PC-9 (cell line): Measurements from ENCODE around the gene RBM25. TPM values are rescaled to one million over a fixed set of nuclear protein-coding genes. Genes with fewer than 3 reads are reported as not detected.

Experiments
- BruUV-seq: library from RNA; stranded (reverse); fragments of 400-500 nt; replicated peaks from 2 replicates; lab custom pipeline; 2021; lab: Mats Ljungman, UMichigan
- CTCF ChIA-PET: fragments of 300-600 bp; sonication (Branson Sonifier 250); formaldehyde crosslinking; loops from one replicate; lab custom pipeline; 2022; ENCODE audit warnings: antibody characterized with exemption; lab: Charles Lee
- POLR2A ChIA-PET: fragments of 300-600 bp; sonication (Branson Sonifier 250); formaldehyde crosslinking; loops from one replicate; lab custom pipeline; 2022; ENCODE audit warnings: antibody characterized with exemption; ENCODE audit not compliant: unreplicated experiment; lab: Charles Lee
- DNase-seq, 2 experiments: peaks; one replicate each; pipeline versions ENCODE4 v3.0.0 to v3.0.0-alpha.2; 2015 to 2022; ENCODE audit warnings: mixed read lengths in 1 of 2
- H2AFZ ChIP-seq: fragments of 200-600 bp; sonication (generic); 2 replicates; pipeline ENCODE4 v1.8.1; 2017; ENCODE audit warnings: antibody characterized with exemption
- H3F3A ChIP-seq: fragments of 200-600 bp; sonication (generic); 2 replicates; pipeline ENCODE4 v1.8.1; 2017; ENCODE audit warnings: antibody characterized with exemption, mild to moderate bottlenecking, low read depth; ENCODE audit not compliant: insufficient read depth
- H3K27ac ChIP-seq: fragments of 200-600 bp; sonication (generic); 2 replicates; pipeline ENCODE4 v1.6.1; 2016; ENCODE audit warnings: mixed run types
- H3K27me3 ChIP-seq: fragments of 200-600 bp; sonication (generic); 2 replicates; pipeline ENCODE4 v1.6.1; 2016; ENCODE audit warnings: low read depth, mixed run types; ENCODE audit not compliant: insufficient read depth
- H3K36me3 ChIP-seq: fragments of 200-600 bp; sonication (generic); 2 replicates; pipeline ENCODE4 v1.6.1; 2016; ENCODE audit warnings: low read depth, mixed run types
- H3K4me1 ChIP-seq: fragments of 200-600 bp; sonication (generic); replicated peaks from 2 replicates; pipeline ENCODE4 v1.6.1; 2016; ENCODE audit warnings: mixed run types; ENCODE audit not compliant: insufficient read depth
- H3K4me2 ChIP-seq: fragments of 200-600 bp; sonication (generic); 2 replicates; pipeline ENCODE4 v1.6.1; 2017; ENCODE audit warnings: mixed run types
- H3K4me3 ChIP-seq: fragments of 200-600 bp; sonication (generic); 2 replicates; pipeline ENCODE4 v1.6.1; 2016; ENCODE audit warnings: mixed run types
- H3K79me2 ChIP-seq: fragments of 200-600 bp; sonication (generic); 2 replicates; pipeline ENCODE4 v1.6.1; 2017; ENCODE audit warnings: low read depth, mixed run types
- H3K9me2 ChIP-seq: fragments of 200-600 bp; sonication (generic); 2 replicates; pipeline ENCODE4 v1.8.1; 2017; ENCODE audit warnings: mild to moderate bottlenecking; ENCODE audit not compliant: insufficient read depth
- H3K9me3 ChIP-seq: fragments of 200-600 bp; sonication (generic); 2 replicates; pipeline ENCODE4 v1.8.1; 2016; ENCODE audit warnings: low read depth; ENCODE audit not compliant: insufficient read depth
- H4K20me1 ChIP-seq: fragments of 200-600 bp; sonication (generic); 2 replicates; pipeline ENCODE4 v1.8.1; 2017; ENCODE audit not compliant: insufficient read depth
- CTCF ChIP-seq: fragments of 200-600 bp; sonication (generic); conservative IDR thresholded peaks from 2 replicates; pipeline ENCODE4 v1.6.1; 2017; ENCODE audit warnings: mixed run types, antibody characterized with exemption, mild to moderate bottlenecking, moderate library complexity
- EZH2 ChIP-seq: fragments of 200-600 bp; sonication (generic); IDR thresholded peaks from 2 replicates; pipeline ENCODE4 v1.8.0; 2017; ENCODE audit warnings: antibody characterized with exemption, low read depth
- intact Hi-C: fragments of 100-400 bp; cut with micrococcal nuclease; formaldehyde crosslinking; loops from one replicate; pipeline ENCODE4 v1.10.0; 2022; ENCODE audit not compliant: unreplicated experiment
- total RNA-seq: library from RNA; stranded (reverse); gene quantifications from 2 replicates; pipeline ENCODE4 v1.2.3, GENCODE V29; 2021

The RBM25 gene
- total RNA-seq, 1 experiment from 2014 or later = 68.9 TPM

- Histone ChIP-seq H3K79me2 (peaks cover 73% of the 10 kb centered on the region), H3F3A (no peaks in the 10 kb centered on the region), H3K36me3 (0 out of 2 replicates have a peak, but pooled peaks cover 4% of the 10 kb centered on the region), H3K4me3 (no peak overlapping the region), H2AFZ (no peak overlapping the region), H3K9me3 (no peaks in the 10 kb centered on the region), H3K27ac (no peak overlapping the region), H3K4me1 (peaks cover under 1% of the 10 kb centered on the region; the same call in 1 of the 2 replicates), H3K4me2 (no peak overlapping the region), H3K9me2 (no peaks in the 10 kb centered on the region), H4K20me1 (peaks cover 45% of the 10 kb centered on the region), H3K27me3 (no peaks in the 10 kb centered on the region)
- no peak for TF ChIP-seq CTCF
- TF ChIP-seq EZH2 = no peak
- DNase-seq = no peak
- ChIA-PET CTCF (no interaction called here), POLR2A (interaction anchor here (0.5 kb wide), 1 partner anchor 22 kb away, joined by 4 read pairs; no protein-coding TSS in a partner anchor)
- no TSS peak for BruUV-seq
- intact Hi-C loops = no loop called here
Observed at GRCh38 chr14:73143003-73143402, 84.7 kb downstream of the RBM25 start.

GRCh38 chr14:73143617-73144016, 85.3 kb downstream of the RBM25 start:
- no TSS peak for BruUV-seq
- Histone ChIP-seq H3K27ac (no peak overlapping the region), H3K4me3 (no peak overlapping the region), H3K9me3 (no peaks in the 10 kb centered on the region), H3K27me3 (no peaks in the 10 kb centered on the region), H3K36me3 (0 out of 2 replicates have a peak, but pooled peaks cover 8% of the 10 kb centered on the region), H4K20me1 (peaks cover 45% of the 10 kb centered on the region), H3F3A (no peaks in the 10 kb centered on the region), H2AFZ (no peak overlapping the region), H3K9me2 (no peaks in the 10 kb centered on the region), H3K79me2 (peaks cover 68% of the 10 kb centered on the region), H3K4me1 (no peaks in the 10 kb centered on the region), H3K4me2 (no peak overlapping the region)
- POLR2A ChIA-PET = interaction anchor here (0.5 kb wide), 1 partner anchor 23 kb away, joined by 4 read pairs; no protein-coding TSS in a partner anchor
- no peak for TF ChIP-seq EZH2
- no peak for DNase-seq
- CTCF ChIA-PET = interaction anchor here (0.6 kb wide), 2 partner anchors 9 to 1640 kb away, joined by 3 to 6 read pairs; no protein-coding TSS in a partner anchor
- intact Hi-C loops = no loop called here

GRCh38 chr14:73145371-73145770, 87.0 kb downstream of the RBM25 start:
- Histone ChIP-seq H3K9me2 (no peaks in the 10 kb centered on the region), H3K4me1 (no peaks in the 10 kb centered on the region), H3K9me3 (no peaks in the 10 kb centered on the region), H3K27me3 (no peaks in the 10 kb centered on the region), H3K4me2 (no peak overlapping the region), H3K4me3 (no peak overlapping the region), H3K36me3 (0 out of 2 replicates have a peak, but pooled peaks cover 8% of the 10 kb centered on the region), H2AFZ (no peak overlapping the region), H3K79me2 (peaks cover 51% of the 10 kb centered on the region), H4K20me1 (peaks cover 38% of the 10 kb centered on the region), H3F3A (no peaks in the 10 kb centered on the region), H3K27ac (no peak overlapping the region)
- POLR2A ChIA-PET = no interaction called here
- BruUV-seq = no TSS peak
- no peak for DNase-seq
- TF ChIP-seq CTCF = no peak
- no peak for TF ChIP-seq EZH2
- intact Hi-C loops = no loop called here
- CTCF ChIA-PET = no interaction called here
